PC-3 (cell line): ENCODE measurements around the gene SUN1.

Experiments used
- CTCF ChIP-seq: fragments of 300-600 bp; sonication (generic); conservative IDR thresholded peaks from 2 replicates; pipeline ENCODE4 v1.5.1; 2017; ENCODE audit warnings: antibody characterized with exemption, low read depth, mild to moderate bottlenecking, low read length
- EZH2 ChIP-seq: fragments of 300-600 bp; sonication (generic); IDR thresholded peaks from one replicate; pipeline ENCODE4 v1.6.1; 2017; ENCODE audit warnings: antibody characterized with exemption, mild to moderate bottlenecking, low read length; ENCODE audit not compliant: unreplicated experiment

GRCh38 chr7:794671-795329 is 37.5 kb upstream of the SUN1 start:
- TF ChIP-seq CTCF (no peak), EZH2 (no peak)
